ENCODE results near the gene CD48. TPM values are rescaled to one million over a fixed set of nuclear protein-coding genes. Genes with fewer than 3 reads are reported as not detected.

The CD48 gene
- total RNA-seq = not detected in 2 replicates

GRCh38 chr1:160711602-160712311 is at the start of gene CD48:
Gene CD48 (minus strand): TSS chr1:160711822. CDS start chr1:160711763, 59 bp downstream.
- TF ChIP-seq CTCF (IDR thresholded peaks at IDR 0.05; ENCODE audit: insufficient read depth, low read depth, low read length) = no peak
- H3K4me3 ChIP-seq (ENCODE audit: low read depth, low read length) = no peak within 1 kb of the TSS
- no peak for DNase-seq (ENCODE audit: low read depth)

GRCh38 chr1:160761046-160761445 is 49.4 kb upstream of the CD48 start:
- DNase-seq (ENCODE audit: low read depth) = no peak
- no peak overlapping the region for H3K4me3 ChIP-seq (ENCODE audit: low read depth, low read length)
- no peak for TF ChIP-seq CTCF (IDR thresholded peaks at IDR 0.05; ENCODE audit: insufficient read depth, low read depth, low read length)

- no peak for TF ChIP-seq CTCF (IDR thresholded peaks at IDR 0.05; ENCODE audit: insufficient read depth, low read depth, low read length)
- DNase-seq (ENCODE audit: low read depth) = no peak
- H3K4me3 ChIP-seq (ENCODE audit: low read depth, low read length) = no peak overlapping the region
Measured at GRCh38 chr1:160759740-160760139, 48.1 kb upstream of the CD48 start.

- no peak for DNase-seq (ENCODE audit: low read depth)
- TF ChIP-seq CTCF (IDR thresholded peaks at IDR 0.05; ENCODE audit: insufficient read depth, low read depth, low read length) = no peak
- no peak overlapping the region for H3K4me3 ChIP-seq (ENCODE audit: low read depth, low read length)
Measured at GRCh38 chr1:160758521-160758920, 46.9 kb upstream of the CD48 start.

- no peak for TF ChIP-seq CTCF (IDR thresholded peaks at IDR 0.05; ENCODE audit: insufficient read depth, low read depth, low read length)
- DNase-seq (ENCODE audit: low read depth) = no peak
- H3K4me3 ChIP-seq (ENCODE audit: low read depth, low read length) = no peak overlapping the region
Measured at GRCh38 chr1:160756849-160757201, 45.2 kb upstream of the CD48 start.

- H3K4me3 ChIP-seq (ENCODE audit: low read depth, low read length) = no peak overlapping the region
- DNase-seq (ENCODE audit: low read depth) = no peak
- no peak for TF ChIP-seq CTCF (IDR thresholded peaks at IDR 0.05; ENCODE audit: insufficient read depth, low read depth, low read length)
Measured at GRCh38 chr1:160755911-160756848, 44.6 kb upstream of the CD48 start.
